ENCODE results near the gene BPIFB3.
"Not testable (repeated sequence)": the region's sequence is repeated elsewhere in the genome, so short reads cannot be mapped to it uniquely, and the experiment has no call there.

BPIFB3 gene

GRCh38 chr20:33031531-33031930, 22.2 kb upstream of the BPIFB3 start, which contains the start of gene BPIFB6:
BPIFB6 (plus strand) TSS chr20:33031648; CDS start chr20:33031648, 0 bp downstream.
- CTCF ChIA-PET, result interaction anchor here (1.0 kb wide), 1 partner anchor 86 kb away, joined by 3 read pairs; no protein-coding TSS in a partner anchor
- Mint-ChIP-seq H3K9me3 (no peaks in the 10 kb centered on the region), H3K36me3 (no peaks in the 10 kb centered on the region), H3K4me1 (no peaks in the 10 kb centered on the region), H3K27me3 (peaks cover 7% of the 10 kb centered on the region), H3K4me3 (no peak within 1 kb of the TSS), H3K27ac (no peak within 1 kb of the TSS)
- DNase-seq, result no peak

- no peak overlapping the region for H3K4me3 Mint-ChIP-seq
- no peaks in the 10 kb centered on the region for H3K4me1 Mint-ChIP-seq
- H3K36me3 Mint-ChIP-seq, result no peaks in the 10 kb centered on the region
- no peak for DNase-seq
- H3K9me3 Mint-ChIP-seq, result no peaks in the 10 kb centered on the region
- no peak overlapping the region for H3K27ac Mint-ChIP-seq
- peaks cover 7% of the 10 kb centered on the region for H3K27me3 Mint-ChIP-seq
- CTCF ChIA-PET, result no interaction called here
Measured at GRCh38 chr20:33032555-33032954, 21.1 kb upstream of the BPIFB3 start.

- Mint-ChIP-seq H3K4me3 (no peak overlapping the region), H3K27ac (no peak overlapping the region), H3K36me3 (no peaks in the 10 kb centered on the region), H3K27me3 (peaks cover 7% of the 10 kb centered on the region), H3K9me3 (no peaks in the 10 kb centered on the region), H3K4me1 (no peaks in the 10 kb centered on the region)
- CTCF ChIA-PET, result no interaction called here
- DNase-seq, result no peak
Measured at GRCh38 chr20:33033381-33033780, 20.3 kb upstream of the BPIFB3 start.

GRCh38 chr20:33034115-33034514, 19.6 kb upstream of the BPIFB3 start:
- no peak overlapping the region for H3K27ac Mint-ChIP-seq
- no peaks in the 10 kb centered on the region for H3K4me1 Mint-ChIP-seq
- no peaks in the 10 kb centered on the region for H3K36me3 Mint-ChIP-seq
- H3K4me3 Mint-ChIP-seq, result no peak overlapping the region
- peaks cover 7% of the 10 kb centered on the region for H3K27me3 Mint-ChIP-seq
- no peak for DNase-seq
- CTCF ChIA-PET, result no interaction called here
- no peaks in the 10 kb centered on the region for H3K9me3 Mint-ChIP-seq

- no peaks in the 10 kb centered on the region for H3K9me3 Mint-ChIP-seq
- H3K4me1 Mint-ChIP-seq, result no peaks in the 10 kb centered on the region
- no peak overlapping the region for H3K4me3 Mint-ChIP-seq
- DNase-seq, result no peak
- CTCF ChIA-PET, result no interaction called here
- peaks cover 7% of the 10 kb centered on the region for H3K27me3 Mint-ChIP-seq
- no peaks in the 10 kb centered on the region for H3K36me3 Mint-ChIP-seq
- no peak overlapping the region for H3K27ac Mint-ChIP-seq
Measured at GRCh38 chr20:33034901-33035492, 18.7 kb upstream of the BPIFB3 start.

DNA sequence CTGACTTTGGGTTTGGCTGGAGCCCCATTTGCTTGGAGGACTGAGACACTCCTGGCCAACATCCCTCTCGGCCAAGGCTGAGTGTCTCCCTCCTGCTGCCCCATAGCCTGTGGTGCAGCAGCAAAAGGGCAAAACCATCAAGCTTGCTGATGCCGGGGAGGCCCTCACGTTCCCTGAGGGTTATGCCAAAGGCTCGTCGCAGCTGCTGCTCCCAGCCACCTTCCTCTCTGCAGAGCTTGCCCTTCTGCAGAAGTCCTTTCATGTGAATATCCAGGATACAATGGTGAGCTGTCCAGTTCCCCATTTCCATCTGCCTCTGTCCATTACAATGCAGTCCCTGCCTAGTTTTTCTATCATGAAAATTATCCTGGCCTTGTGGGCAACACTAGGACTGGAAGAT, 16.2 kb upstream of the BPIFB3 start:
- no peak for DNase-seq
- CTCF ChIA-PET, result no interaction called here
- H3K27me3 Mint-ChIP-seq, result peaks cover 4% of the 10 kb centered on the region
- no peaks in the 10 kb centered on the region for H3K4me1 Mint-ChIP-seq
- H3K9me3 Mint-ChIP-seq, result no peaks in the 10 kb centered on the region
- no peak overlapping the region for H3K27ac Mint-ChIP-seq
- no peaks in the 10 kb centered on the region for H3K36me3 Mint-ChIP-seq
- no peak overlapping the region for H3K4me3 Mint-ChIP-seq

DNA sequence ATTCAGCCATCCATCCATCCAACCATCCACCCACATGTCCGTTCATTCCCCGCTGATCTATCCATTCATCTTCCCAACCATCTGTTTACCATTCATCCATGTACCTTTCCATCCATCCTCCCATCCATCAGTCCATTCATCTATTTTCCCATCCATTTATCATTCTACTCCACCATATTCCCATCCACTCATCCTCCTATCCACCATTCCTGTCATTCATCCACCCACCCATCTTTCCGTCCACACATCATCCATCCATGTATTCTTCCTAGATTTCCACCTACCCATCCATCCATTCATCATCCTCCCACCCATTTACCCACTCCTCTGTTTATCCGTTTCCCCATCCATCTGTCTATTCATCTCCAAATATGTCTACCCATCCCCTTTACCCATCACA, 15.5 kb upstream of the BPIFB3 start:
- Mint-ChIP-seq H3K36me3 (no peaks in the 10 kb centered on the region), H3K27ac (no peak overlapping the region), H3K4me3 (no peak overlapping the region), H3K27me3 (no peaks in the 10 kb centered on the region), H3K4me1 (no peaks in the 10 kb centered on the region), H3K9me3 (no peaks in the 10 kb centered on the region)
- CTCF ChIA-PET, result no interaction called here
- DNase-seq, result no peak

- Mint-ChIP-seq H3K9me3 (peaks cover 13% of the 10 kb centered on the region), H3K27ac (no peak overlapping the region), H3K27me3 (no peaks in the 10 kb centered on the region), H3K4me1 (no peaks in the 10 kb centered on the region), H3K4me3 (no peak overlapping the region), H3K36me3 (no peaks in the 10 kb centered on the region)
- no peak for DNase-seq
- CTCF ChIA-PET, result interaction anchor here (0.6 kb wide), 2 partner anchors 75 to 121 kb away, joined by 3 read pairs; no protein-coding TSS in a partner anchor
Measured at GRCh38 chr20:33042430-33042829, 11.3 kb upstream of the BPIFB3 start.

- H3K36me3 Mint-ChIP-seq, result no peaks in the 10 kb centered on the region
- H3K27me3 Mint-ChIP-seq, result no peaks in the 10 kb centered on the region
- CTCF ChIA-PET, result no interaction called here
- H3K4me3 Mint-ChIP-seq, result no peak overlapping the region
- H3K4me1 Mint-ChIP-seq, result no peaks in the 10 kb centered on the region
- DNase-seq, result no peak
- H3K9me3 Mint-ChIP-seq, result peaks cover 13% of the 10 kb centered on the region
- no peak overlapping the region for H3K27ac Mint-ChIP-seq
Measured at GRCh38 chr20:33042983-33043730, 10.5 kb upstream of the BPIFB3 start.

GRCh38 chr20:33043731-33044181, 9.9 kb upstream of the BPIFB3 start:
- no peak for DNase-seq
- Mint-ChIP-seq H3K9me3 (peaks cover 13% of the 10 kb centered on the region), H3K4me3 (no peak overlapping the region), H3K36me3 (no peaks in the 10 kb centered on the region), H3K4me1 (no peaks in the 10 kb centered on the region), H3K27ac (no peak overlapping the region), H3K27me3 (no peaks in the 10 kb centered on the region)
- CTCF ChIA-PET, result no interaction called here

GRCh38 chr20:33045129-33045721, 8.5 kb upstream of the BPIFB3 start:
- H3K4me3 Mint-ChIP-seq, H3K4me1 Mint-ChIP-seq, H3K27ac Mint-ChIP-seq, DNase-seq, CTCF ChIA-PET, H3K36me3 Mint-ChIP-seq, H3K27me3 Mint-ChIP-seq: not testable (repeated sequence)
- peaks cover 13% of the 10 kb centered on the region for H3K9me3 Mint-ChIP-seq

DNA sequence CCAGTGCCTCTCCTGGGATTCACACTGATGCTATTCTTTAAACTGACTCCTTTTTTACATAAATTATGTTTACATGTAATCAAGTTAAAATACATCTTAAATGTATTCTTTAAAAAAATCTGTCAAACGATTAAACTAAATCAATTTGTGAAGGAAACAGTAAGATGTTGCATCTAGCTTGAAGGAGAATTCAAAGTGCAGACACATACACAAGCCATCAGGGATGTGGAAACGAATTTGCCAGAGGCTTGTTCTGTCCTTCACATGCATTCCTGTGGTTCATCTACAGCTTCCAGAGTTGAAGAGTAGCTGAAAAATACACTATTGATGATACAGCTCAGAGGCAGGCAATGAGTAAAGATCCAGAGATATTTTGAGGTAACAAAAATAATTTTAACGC, 7.3 kb upstream of the BPIFB3 start:
- Mint-ChIP-seq H3K9me3 (peaks cover 13% of the 10 kb centered on the region), H3K27me3 (no peaks in the 10 kb centered on the region), H3K27ac (no peak overlapping the region), H3K36me3 (no peaks in the 10 kb centered on the region), H3K4me3 (no peak overlapping the region), H3K4me1 (no peaks in the 10 kb centered on the region)
- CTCF ChIA-PET, result no interaction called here
- DNase-seq, result no peak

- Mint-ChIP-seq H3K27ac (no peak overlapping the region), H3K9me3 (no peaks in the 10 kb centered on the region), H3K36me3 (no peaks in the 10 kb centered on the region), H3K4me3 (no peak overlapping the region), H3K4me1 (no peaks in the 10 kb centered on the region), H3K27me3 (peaks cover 4% of the 10 kb centered on the region)
- CTCF ChIA-PET, result interaction anchor here (1.0 kb wide), 1 partner anchor 8 kb away, joined by 3 read pairs; no protein-coding TSS in a partner anchor
- no peak for DNase-seq
Measured at GRCh38 chr20:33051333-33051732, 2.4 kb upstream of the BPIFB3 start.

GRCh38 chr20:33054381-33054780, 678 bp downstream of the BPIFB3 start:
- H3K27ac Mint-ChIP-seq, result no peak overlapping the region
- H3K4me3 Mint-ChIP-seq, result no peak overlapping the region
- H3K4me1 Mint-ChIP-seq, result no peaks in the 10 kb centered on the region
- no peaks in the 10 kb centered on the region for H3K9me3 Mint-ChIP-seq
- H3K27me3 Mint-ChIP-seq, result peaks cover 4% of the 10 kb centered on the region
- no peaks in the 10 kb centered on the region for H3K36me3 Mint-ChIP-seq
- CTCF ChIA-PET, result no interaction called here
- DNase-seq, result no peak

GRCh38 chr20:33054791-33055190, 1.1 kb downstream of the BPIFB3 start:
- H3K4me3 Mint-ChIP-seq, result no peak overlapping the region

More at GRCh38 chr20:33054791-33055190, 1.1 kb downstream of the BPIFB3 start:
- Mint-ChIP-seq H3K36me3 (no peaks in the 10 kb centered on the region), H3K4me1 (no peaks in the 10 kb centered on the region), H3K27ac (no peak overlapping the region), H3K27me3 (peaks cover 4% of the 10 kb centered on the region), H3K9me3 (no peaks in the 10 kb centered on the region)
- CTCF ChIA-PET, result no interaction called here
- no peak for DNase-seq
